Activated naive CD8-positive, alpha-beta T cell treated with anti-CD3 and anti-CD28 coated beads, Interleukin-2, amount 50 U/mL, for 24 hours (primary cell): ENCODE measurements around the gene WRNIP1.
A peak's percentile ranks its signal among the peaks of the same experiment; 100 is the strongest.

Source experiments
- ATAC-seq: fragments of 150-1000 bp; cut with Tn5 transposase; one replicate; pipeline ENCODE4 v1.10.0; 2021
- DNase-seq: peaks from one replicate; pipeline ENCODE4 v3.0.0; 2021
- H3K27ac Mint-ChIP-seq: one replicate; pipeline ENCODE4 v1.8.0; 2021; ENCODE audit warnings: mild to moderate bottlenecking, mixed read lengths
- H3K27me3 Mint-ChIP-seq: one replicate; pipeline ENCODE4 v1.8.0; 2021; ENCODE audit warnings: mixed read lengths
- H3K36me3 Mint-ChIP-seq: one replicate; pipeline ENCODE4 v1.8.0; 2021; ENCODE audit warnings: low read depth, mixed read lengths
- H3K4me1 Mint-ChIP-seq: one replicate; pipeline ENCODE4 v1.8.0; 2021; ENCODE audit warnings: mixed read lengths
- H3K4me3 Mint-ChIP-seq: one replicate; pipeline ENCODE4 v1.8.0; 2021; ENCODE audit warnings: mild to moderate bottlenecking, moderate library complexity, mixed read lengths
- H3K9me3 Mint-ChIP-seq: one replicate; pipeline ENCODE4 v1.8.0; 2021; ENCODE audit warnings: mixed read lengths

WRNIP1 gene

GRCh38 chr6:2810092-2810671, 45.0 kb downstream of the WRNIP1 start:
- Mint-ChIP-seq H3K9me3 (peaks cover 5% of the 10 kb centered on the region), H3K27me3 (no peaks in the 10 kb centered on the region), H3K4me3 (no peak overlapping the region), H3K36me3 (peaks cover 3% of the 10 kb centered on the region), H3K27ac (no peak overlapping the region), H3K4me1 (peaks cover 11% of the 10 kb centered on the region)
- ATAC-seq = peak; percentile 68
- DNase-seq = no peak

DNA sequence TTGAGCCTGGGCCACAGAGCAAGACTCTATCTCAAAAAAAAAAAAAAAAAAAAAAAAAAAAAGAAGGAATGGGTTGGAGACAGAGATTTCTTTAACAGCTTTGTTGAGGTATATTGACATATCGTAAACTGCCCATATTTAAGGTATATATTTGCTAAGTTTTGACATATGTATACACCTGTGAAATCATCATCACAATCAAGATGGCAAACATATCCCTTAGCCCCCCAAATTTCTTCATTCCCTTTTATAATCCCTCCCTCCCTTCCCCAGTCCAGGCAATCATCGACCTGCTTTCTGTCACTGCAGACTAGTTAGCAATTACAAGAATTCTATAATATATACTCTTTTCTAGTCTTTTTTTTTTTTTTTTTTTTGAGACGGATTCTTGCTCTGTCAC, 47.5 kb downstream of the WRNIP1 start:
- no peak overlapping the region for H3K27ac Mint-ChIP-seq
- no peak overlapping the region for H3K4me3 Mint-ChIP-seq
- no peak for DNase-seq
- H3K9me3 Mint-ChIP-seq = peaks cover 17% of the 10 kb centered on the region
- H3K4me1 Mint-ChIP-seq = peaks cover 16% of the 10 kb centered on the region
- ATAC-seq = no peak
- H3K27me3 Mint-ChIP-seq = no peaks in the 10 kb centered on the region
- H3K36me3 Mint-ChIP-seq = peaks cover 10% of the 10 kb centered on the region

- H3K27me3 Mint-ChIP-seq = no peaks in the 10 kb centered on the region
- DNase-seq (no peak), ATAC-seq (no peak)
- peaks cover 10% of the 10 kb centered on the region for H3K36me3 Mint-ChIP-seq
- peaks cover 17% of the 10 kb centered on the region for H3K9me3 Mint-ChIP-seq
- H3K4me3 Mint-ChIP-seq = no peak overlapping the region
- H3K27ac Mint-ChIP-seq = no peak overlapping the region
- H3K4me1 Mint-ChIP-seq = peaks cover 17% of the 10 kb centered on the region
Observed at GRCh38 chr6:2816158-2816557, 51.0 kb downstream of the WRNIP1 start.

- DNase-seq (no peak), ATAC-seq (no peak)
- no peak overlapping the region for H3K4me3 Mint-ChIP-seq
- peaks cover 14% of the 10 kb centered on the region for H3K9me3 Mint-ChIP-seq
- H3K27ac Mint-ChIP-seq = no peak overlapping the region
- peaks cover 7% of the 10 kb centered on the region for H3K36me3 Mint-ChIP-seq
- H3K27me3 Mint-ChIP-seq = no peaks in the 10 kb centered on the region
- H3K4me1 Mint-ChIP-seq = peaks cover 17% of the 10 kb centered on the region
Observed at GRCh38 chr6:2817903-2818443, 52.8 kb downstream of the WRNIP1 start.

DNA sequence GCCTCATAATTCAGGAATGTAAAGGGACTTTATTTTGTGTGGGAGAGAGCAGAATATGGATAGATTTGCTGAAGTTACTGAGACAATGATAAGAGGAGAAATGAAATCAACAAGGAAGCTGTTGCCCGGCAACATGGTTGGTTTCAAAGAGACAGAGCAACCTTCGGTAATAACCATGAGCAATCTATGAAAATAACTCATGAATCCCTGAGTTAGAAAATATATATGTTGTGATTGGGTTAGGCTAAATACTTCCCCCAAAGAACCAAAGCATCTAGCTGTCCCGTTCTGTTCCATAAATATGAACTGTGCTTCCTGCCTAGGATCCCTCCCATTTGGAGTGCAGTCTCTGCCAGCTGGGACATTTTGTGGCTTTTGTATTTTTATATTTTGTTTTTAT, 53.4 kb downstream of the WRNIP1 start:
- no peak overlapping the region for H3K27ac Mint-ChIP-seq
- DNase-seq = no peak
- ATAC-seq = no peak
- H3K4me1 Mint-ChIP-seq = peaks cover 17% of the 10 kb centered on the region
- H3K36me3 Mint-ChIP-seq = peaks cover 7% of the 10 kb centered on the region
- peaks cover 14% of the 10 kb centered on the region for H3K9me3 Mint-ChIP-seq
- no peak overlapping the region for H3K4me3 Mint-ChIP-seq
- no peaks in the 10 kb centered on the region for H3K27me3 Mint-ChIP-seq

- no peak overlapping the region for H3K27ac Mint-ChIP-seq
- peaks cover 14% of the 10 kb centered on the region for H3K9me3 Mint-ChIP-seq
- DNase-seq = no peak
- H3K4me3 Mint-ChIP-seq = no peak overlapping the region
- H3K4me1 Mint-ChIP-seq = peaks cover 17% of the 10 kb centered on the region
- no peaks in the 10 kb centered on the region for H3K27me3 Mint-ChIP-seq
- ATAC-seq = no peak
- peaks cover 7% of the 10 kb centered on the region for H3K36me3 Mint-ChIP-seq
Observed at GRCh38 chr6:2819115-2819514, 53.9 kb downstream of the WRNIP1 start.

- DNase-seq (no peak), ATAC-seq (no peak)
- H3K27ac Mint-ChIP-seq = no peak overlapping the region
- H3K4me1 Mint-ChIP-seq = peaks cover 17% of the 10 kb centered on the region
- peaks cover 14% of the 10 kb centered on the region for H3K9me3 Mint-ChIP-seq
- H3K36me3 Mint-ChIP-seq = peaks cover 7% of the 10 kb centered on the region
- no peak overlapping the region for H3K4me3 Mint-ChIP-seq
- no peaks in the 10 kb centered on the region for H3K27me3 Mint-ChIP-seq
Observed at GRCh38 chr6:2819978-2820377, 54.8 kb downstream of the WRNIP1 start.

DNA sequence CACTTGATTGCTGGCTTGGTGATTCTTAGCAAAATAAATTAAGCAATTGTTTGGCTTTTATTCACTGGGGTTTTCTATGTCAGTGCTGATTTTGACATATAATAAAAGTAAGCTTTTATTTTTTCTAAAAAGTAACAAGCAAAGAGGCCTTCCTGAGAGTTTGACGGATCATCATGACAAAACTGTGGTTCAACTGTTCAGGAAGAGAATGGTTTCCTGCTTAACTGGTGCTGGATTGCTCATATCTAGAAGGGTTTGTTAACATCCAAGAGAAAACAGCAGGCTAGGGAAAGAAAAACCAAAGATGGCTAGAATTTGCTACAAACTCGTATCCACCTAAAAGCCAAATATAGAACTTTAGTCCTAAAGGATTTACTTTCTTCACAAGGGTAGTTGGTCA, 55.2 kb downstream of the WRNIP1 start:
- Mint-ChIP-seq H3K4me1 (peaks cover 17% of the 10 kb centered on the region), H3K36me3 (peaks cover 7% of the 10 kb centered on the region), H3K27me3 (no peaks in the 10 kb centered on the region), H3K27ac (no peak overlapping the region), H3K4me3 (no peak overlapping the region), H3K9me3 (peaks cover 10% of the 10 kb centered on the region)
- DNase-seq (no peak), ATAC-seq (no peak)

DNA sequence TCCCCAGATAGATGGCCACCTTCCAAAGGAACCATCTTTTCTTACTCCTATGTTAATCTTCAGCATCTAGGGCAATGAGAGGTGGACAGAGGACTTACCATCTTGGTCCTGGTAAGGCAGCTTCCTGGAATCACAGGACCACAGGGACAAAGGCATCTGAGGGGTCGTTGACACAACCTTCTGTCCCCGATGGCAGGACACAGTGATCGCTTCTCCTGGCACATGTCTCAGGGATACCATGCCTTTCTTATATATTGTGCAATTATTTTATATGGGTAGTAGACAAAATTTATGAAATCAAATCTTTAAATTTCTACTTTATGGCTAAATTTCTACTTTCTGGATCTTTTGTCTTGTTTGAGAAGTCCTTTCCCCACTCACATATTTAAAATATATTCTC, 56.4 kb downstream of the WRNIP1 start:
- ATAC-seq (no peak), DNase-seq (no peak)
- Mint-ChIP-seq H3K4me3 (no peak overlapping the region), H3K27me3 (no peaks in the 10 kb centered on the region), H3K9me3 (no peaks in the 10 kb centered on the region), H3K36me3 (no peaks in the 10 kb centered on the region), H3K27ac (no peak overlapping the region), H3K4me1 (peaks cover 17% of the 10 kb centered on the region)

- no peak for ATAC-seq
- no peaks in the 10 kb centered on the region for H3K9me3 Mint-ChIP-seq
Observed at GRCh38 chr6:2823104-2823850, 58.1 kb downstream of the WRNIP1 start.

GRCh38 chr6:2826131-2826530, 60.9 kb downstream of the WRNIP1 start:
- H3K27ac Mint-ChIP-seq = no peak overlapping the region
- DNase-seq (no peak), ATAC-seq (no peak)
- H3K4me3 Mint-ChIP-seq = no peak overlapping the region
- peaks cover 4% of the 10 kb centered on the region for H3K36me3 Mint-ChIP-seq
- H3K9me3 Mint-ChIP-seq = no peaks in the 10 kb centered on the region
- no peaks in the 10 kb centered on the region for H3K27me3 Mint-ChIP-seq
- H3K4me1 Mint-ChIP-seq = no peaks in the 10 kb centered on the region

More at GRCh38 chr6:2823104-2823850, 58.1 kb downstream of the WRNIP1 start:
- no peak overlapping the region for H3K27ac Mint-ChIP-seq
- peaks cover 7% of the 10 kb centered on the region for H3K4me1 Mint-ChIP-seq
- no peak for DNase-seq
- no peaks in the 10 kb centered on the region for H3K27me3 Mint-ChIP-seq
- no peaks in the 10 kb centered on the region for H3K36me3 Mint-ChIP-seq
- no peak overlapping the region for H3K4me3 Mint-ChIP-seq

- DNase-seq = no peak
- Mint-ChIP-seq H3K4me3 (no peak overlapping the region), H3K9me3 (no peaks in the 10 kb centered on the region), H3K27ac (no peak overlapping the region), H3K4me1 (no peaks in the 10 kb centered on the region), H3K27me3 (no peaks in the 10 kb centered on the region), H3K36me3 (peaks cover 10% of the 10 kb centered on the region)
- no peak for ATAC-seq
Observed at GRCh38 chr6:2827142-2827541, 61.9 kb downstream of the WRNIP1 start.

DNA sequence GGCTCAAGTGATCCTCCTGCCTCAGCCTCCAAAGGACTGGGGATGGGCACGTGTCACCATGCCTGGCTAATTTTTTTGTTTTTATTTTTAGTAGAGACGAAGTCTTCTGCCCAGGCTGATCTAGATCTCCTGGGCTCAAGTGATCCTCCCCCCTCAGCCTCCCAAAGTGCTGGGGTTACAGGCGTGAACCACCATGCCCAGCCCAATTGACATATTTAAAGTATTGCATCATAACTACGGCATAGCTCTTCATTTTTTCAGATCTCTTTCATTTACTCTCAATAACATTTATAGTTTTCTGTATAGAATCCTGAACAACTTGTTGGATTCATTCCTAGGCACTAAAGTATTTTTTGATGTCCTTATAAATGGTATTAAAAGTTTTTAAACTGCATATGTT, 63.4 kb downstream of the WRNIP1 start:
- H3K36me3 Mint-ChIP-seq = peaks cover 13% of the 10 kb centered on the region
- no peaks in the 10 kb centered on the region for H3K4me1 Mint-ChIP-seq
- ATAC-seq (no peak), DNase-seq (no peak)
- H3K4me3 Mint-ChIP-seq = no peak overlapping the region
- no peaks in the 10 kb centered on the region for H3K27me3 Mint-ChIP-seq
- H3K27ac Mint-ChIP-seq = no peak overlapping the region
- no peaks in the 10 kb centered on the region for H3K9me3 Mint-ChIP-seq

DNA sequence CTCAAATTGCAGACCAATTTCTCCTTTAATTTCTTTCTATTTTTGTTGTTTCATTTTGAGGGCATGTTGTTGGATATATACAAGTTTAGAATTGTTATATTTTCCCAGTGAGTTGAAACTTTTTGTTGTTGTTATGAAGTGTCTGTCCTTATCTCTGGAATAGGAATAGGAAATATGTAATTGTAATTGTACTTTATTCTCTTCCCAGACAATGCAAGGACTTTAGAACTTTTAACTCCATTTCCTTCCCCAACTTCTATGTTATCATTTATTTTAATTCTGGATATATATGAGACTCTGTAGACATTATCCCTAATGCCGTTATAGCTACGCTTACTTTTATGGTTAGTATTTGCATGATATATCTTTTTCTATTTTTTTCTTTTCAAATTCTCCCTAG, 64.1 kb downstream of the WRNIP1 start:
- H3K27me3 Mint-ChIP-seq = no peaks in the 10 kb centered on the region

DNA sequence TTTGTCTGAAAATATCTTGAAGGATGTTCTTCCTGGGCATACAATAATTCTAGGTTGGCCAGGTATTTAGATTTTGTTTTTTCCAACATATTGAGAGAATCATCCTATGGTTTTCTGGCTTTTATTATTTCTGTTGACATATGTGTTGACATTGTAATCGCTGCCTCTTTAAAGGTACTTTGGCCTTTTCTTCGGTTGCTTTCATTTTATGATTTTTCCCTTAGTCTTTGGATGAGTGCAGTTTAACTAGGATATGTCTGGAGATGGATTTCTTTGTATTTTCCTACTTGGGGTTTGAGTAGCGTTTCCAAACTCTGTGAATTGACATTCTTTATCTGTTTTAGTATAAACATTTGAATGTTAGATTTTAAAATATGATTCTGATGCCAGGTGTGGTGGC, 65.0 kb downstream of the WRNIP1 start:
- DNase-seq (no peak), ATAC-seq (no peak)
- H3K9me3 Mint-ChIP-seq = no peaks in the 10 kb centered on the region
- peaks cover 28% of the 10 kb centered on the region for H3K36me3 Mint-ChIP-seq
- no peaks in the 10 kb centered on the region for H3K27me3 Mint-ChIP-seq
- peaks cover 2% of the 10 kb centered on the region for H3K4me1 Mint-ChIP-seq
- no peak overlapping the region for H3K27ac Mint-ChIP-seq
- H3K4me3 Mint-ChIP-seq = no peak overlapping the region

More for the DNA sequence above, 64.1 kb downstream of the WRNIP1 start:
- Mint-ChIP-seq H3K27ac (no peak overlapping the region), H3K9me3 (no peaks in the 10 kb centered on the region), H3K4me1 (no peaks in the 10 kb centered on the region), H3K4me3 (no peak overlapping the region), H3K36me3 (peaks cover 19% of the 10 kb centered on the region)
- ATAC-seq (no peak), DNase-seq (no peak)
